WTC11 (cell line): ENCODE results near the gene CATSPER1. TPM values are rescaled to one million over a fixed set of nuclear protein-coding genes. Genes with fewer than 3 reads are reported as not detected.
"Not testable (repeated sequence)": the region's sequence is repeated elsewhere in the genome, so short reads cannot be mapped to it uniquely, and the experiment has no call there.

Source experiments
- ATAC-seq: fragments of 200-7000 bp; cut with Tn5 transposase; 2 replicates; pipeline ENCODE4 v1.10.0; 2021; ENCODE audit warnings: mild to moderate bottlenecking, moderate library complexity
- CTCF ChIA-PET: fragments of 300-600 bp; sonication (Branson Sonifier 250); formaldehyde crosslinking; loops from one replicate; lab custom pipeline; 2021; ENCODE audit warnings: antibody characterized with exemption; lab: Charles Lee
- POLR2A ChIA-PET: fragments of 350-600 bp; sonication (Branson Sonifier 250); formaldehyde crosslinking; loops from one replicate; lab custom pipeline; 2021; ENCODE audit warnings: antibody characterized with exemption; lab: Charles Lee
- DNase-seq: peaks from one replicate; pipeline ENCODE4 v3.0.0; 2021; ENCODE audit warnings: low spot score
- H3K27ac Mint-ChIP-seq: 2 replicates; pipeline ENCODE4 v1.8.0; 2021; ENCODE audit warnings: mixed read lengths
- H3K27me3 Mint-ChIP-seq: 2 replicates; pipeline ENCODE4 v1.8.0; 2021; ENCODE audit warnings: low read depth, mild to moderate bottlenecking, moderate library complexity, mixed read lengths
- H3K36me3 Mint-ChIP-seq: 2 replicates; pipeline ENCODE4 v1.8.0; 2021; ENCODE audit warnings: mixed read lengths
- H3K4me1 Mint-ChIP-seq: 2 replicates; pipeline ENCODE4 v1.8.0; 2022; ENCODE audit warnings: mixed read lengths
- H3K4me3 Mint-ChIP-seq: 2 replicates; pipeline ENCODE4 v1.8.0; 2021; ENCODE audit warnings: mild to moderate bottlenecking, moderate library complexity, mixed read lengths
- H3K9me3 Mint-ChIP-seq: 2 replicates; pipeline ENCODE4 v1.8.0; 2021; ENCODE audit warnings: mixed read lengths
- ATF2 ChIP-seq: sonication (generic); formaldehyde crosslinking; IDR thresholded peaks from 2 replicates; pipeline ENCODE4 v1.8.1; 2022; ENCODE audit warnings: low read depth, missing genetic modification reagents, borderline replicate concordance
- ATF6 ChIP-seq: sonication (generic); formaldehyde crosslinking; IDR thresholded peaks from 2 replicates; pipeline ENCODE4 v1.8.1; 2023; ENCODE audit warnings: mild to moderate bottlenecking, missing genetic modification reagents
- HMGA2 ChIP-seq: fragments of 250-450 bp; sonication (Bioruptor Pico); IDR thresholded peaks from 2 replicates; pipeline ENCODE4 v1.4.0; 2021; ENCODE audit warnings: mild to moderate bottlenecking, moderate library complexity
- MYBL2 ChIP-seq: sonication (generic); formaldehyde crosslinking; IDR thresholded peaks from 2 replicates; pipeline ENCODE4 v1.8.1; 2023; ENCODE audit warnings: mild to moderate bottlenecking, moderate library complexity, missing genetic modification reagents
- NFATC4 ChIP-seq: fragments of 250-450 bp; sonication (Bioruptor Pico); IDR thresholded peaks from 2 replicates; pipeline ENCODE4 v1.9.0; 2021; ENCODE audit warnings: mild to moderate bottlenecking
- PRRX2 ChIP-seq: fragments of 250-450 bp; sonication (Bioruptor Pico); IDR thresholded peaks from 2 replicates; pipeline ENCODE4 v1.8.0; 2021; ENCODE audit warnings: mild to moderate bottlenecking
- RELA ChIP-seq: sonication (generic); formaldehyde crosslinking; IDR thresholded peaks from 2 replicates; pipeline ENCODE4 v1.8.1; 2022; ENCODE audit warnings: missing genetic modification reagents, mild to moderate bottlenecking, borderline replicate concordance
- SMAD3 ChIP-seq: sonication (generic); formaldehyde crosslinking; IDR thresholded peaks from 2 replicates; pipeline ENCODE4 v1.8.0; 2022; ENCODE audit warnings: missing genetic modification reagents, mild to moderate bottlenecking, borderline replicate concordance
- SMAD4 ChIP-seq: sonication (generic); formaldehyde crosslinking; IDR thresholded peaks from 2 replicates; pipeline ENCODE4 v1.8.0; 2022; ENCODE audit warnings: mild to moderate bottlenecking, missing genetic modification reagents
- TP53 ChIP-seq: sonication (generic); formaldehyde crosslinking; IDR thresholded peaks from 2 replicates; pipeline ENCODE4 v1.8.1; 2023; ENCODE audit warnings: mild to moderate bottlenecking, missing genetic modification reagents
- USF1 ChIP-seq: sonication (generic); formaldehyde crosslinking; IDR thresholded peaks from 2 replicates; pipeline ENCODE4 v1.8.0; 2022; ENCODE audit warnings: mild to moderate bottlenecking, missing genetic modification reagents
- ZNF219 ChIP-seq: sonication (generic); formaldehyde crosslinking; IDR thresholded peaks from 2 replicates; pipeline ENCODE4 v1.8.0; 2023; ENCODE audit warnings: missing genetic modification reagents, mild to moderate bottlenecking, borderline replicate concordance
- ZNF512 ChIP-seq: sonication (generic); formaldehyde crosslinking; IDR thresholded peaks from 2 replicates; pipeline ENCODE4 v1.8.1; 2022; ENCODE audit warnings: missing genetic modification reagents, borderline replicate concordance
- ZSCAN18 ChIP-seq: fragments of 250-450 bp; sonication (Bioruptor Pico); IDR thresholded peaks from 2 replicates; pipeline ENCODE4 v2.1.2; 2022; ENCODE audit warnings: mild to moderate bottlenecking, moderate library complexity
- total RNA-seq: library from RNA; stranded (reverse); gene quantifications from 3 replicates; pipeline ENCODE4 v1.2.3, GENCODE V29; 2021

The CATSPER1 gene
- total RNA-seq, 1 experiment from 2014 or later = not detected

- TF ChIP-seq ZNF512 (CRISPR knock-in tag) (no peak), ZSCAN18 (CRISPR knock-in tag) (no peak), HMGA2 (CRISPR knock-in tag) (no peak)
These were observed 14.4 kb downstream of the CATSPER1 start, which contains the start of gene CST6 (continued) for GRCh38 chr11:66011785-66012303.

- Mint-ChIP-seq H3K4me3 (peak overlapping the region; percentile 30; the same call in 1 of the 2 replicates), H3K27me3 (peaks cover 22% of the 10 kb centered on the region), H3K36me3 (no peaks in the 10 kb centered on the region), H3K27ac (no peak overlapping the region), H3K4me1 (peaks cover 8% of the 10 kb centered on the region; the same call in 1 of the 2 replicates), H3K9me3 (no peaks in the 10 kb centered on the region)
- TF ChIP-seq ATF2 (CRISPR knock-in tag) (no peak), TP53 (no peak), SMAD3 (CRISPR knock-in tag) (no peak), SMAD4 (CRISPR knock-in tag) (no peak), ATF6 (CRISPR knock-in tag) (no peak), NFATC4 (CRISPR knock-in tag) (no peak), RELA (CRISPR knock-in tag) (no peak), MYBL2 (CRISPR knock-in tag) (no peak), ZNF219 (CRISPR knock-in tag) (no peak), ZSCAN18 (CRISPR knock-in tag) (no peak), PRRX2 (CRISPR knock-in tag) (no peak), USF1 (no peak)
- DNase-seq (no peak), ATAC-seq (no peak)
- ChIA-PET CTCF (interaction anchor here (0.6 to 3.5 kb wide), 10 partner anchors 9 to 231 kb away, joined by 3 to 42 read pairs (median 8); partner anchors contain the start of genes BANF1, EIF1AD, FIBP and MUS81), POLR2A (interaction anchor here (0.6 to 1.5 kb wide), 3 partner anchors 123 to 1247 kb away, joined by 3 read pairs; partner anchors contain the start of genes CFL1 and FIBP)
These were observed 15.0 kb downstream of the CATSPER1 start for GRCh38 chr11:66011239-66011784.

- H3K4me3 Mint-ChIP-seq, H3K4me1 Mint-ChIP-seq, H3K27ac Mint-ChIP-seq, DNase-seq, ATAC-seq, POLR2A ChIA-PET, H3K36me3 Mint-ChIP-seq, H3K9me3 Mint-ChIP-seq: not testable (repeated sequence)
- CTCF ChIA-PET = interaction anchor here (0.7 to 2.7 kb wide), 4 partner anchors 12 to 317 kb away, joined by 4 to 12 read pairs (median 4); partner anchors contain the start of gene CCDC85B
- peaks cover 22% of the 10 kb centered on the region for H3K27me3 Mint-ChIP-seq
These were observed 16.2 kb downstream of the CATSPER1 start for GRCh38 chr11:66010036-66010435.
